ENCODE results near the gene CHMP3. TPM values are rescaled to one million over a fixed set of nuclear protein-coding genes. Genes with fewer than 3 reads are reported as not detected.

Gene CHMP3
- total RNA-seq, 1 experiment from 2014 or later, result 43.0 TPM

Other genes with a start within 250 kb of the CHMP3 start
- 0.12 and 0.20 TPM in 2 replicates for gene REEP1, start 225.8 kb downstream of the CHMP3 start, total RNA-seq (2014; rRNA removed; shearing (Covaris generic); ENCODE audit: low replicate concordance)
- 28.3 and 37.4 TPM in 2 replicates for gene KDM3A, start 122.1 kb downstream of the CHMP3 start, total RNA-seq (2014; rRNA removed; shearing (Covaris generic); ENCODE audit: low replicate concordance)
- 16.7 and 20.6 TPM in 2 replicates for gene RNF103, start 60.4 kb upstream of the CHMP3 start, total RNA-seq (2014; rRNA removed; shearing (Covaris generic); ENCODE audit: low replicate concordance)
- gene RMND5A, start 156.8 kb upstream of the CHMP3 start, total RNA-seq (2014; rRNA removed; shearing (Covaris generic); ENCODE audit: low replicate concordance), result 36.9 and 61.4 TPM in 2 replicates
- not detected in 2 replicates for gene CD8A, start 227.5 kb upstream of the CHMP3 start, total RNA-seq (2014; rRNA removed; shearing (Covaris generic); ENCODE audit: low replicate concordance)

All from Caki2 (cell line).